Erythroblast (primary cell): Measurements from ENCODE around the gene BTF3L4.
"Not testable (repeated sequence)": the region's sequence is repeated elsewhere in the genome, so short reads cannot be mapped to it uniquely, and the experiment has no call there.

ENCODE experiments used
- DNase-seq, 2 experiments: peaks; one replicate each; lab custom pipeline; 2025; lab: John Stamatoyannopoulos, UW
- GATA1 ChIP-seq: IDR thresholded peaks from 2 replicates; pipeline ENCODE4 v1.6.1; 2011; ENCODE audit warnings: low read depth, mild to moderate bottlenecking, control low read depth, low read length, moderate library complexity
- POLR2A ChIP-seq: IDR thresholded peaks from 2 replicates; pipeline ENCODE4 v1.6.1; 2011; ENCODE audit warnings: mild to moderate bottlenecking, low read length

Gene BTF3L4

DNA sequence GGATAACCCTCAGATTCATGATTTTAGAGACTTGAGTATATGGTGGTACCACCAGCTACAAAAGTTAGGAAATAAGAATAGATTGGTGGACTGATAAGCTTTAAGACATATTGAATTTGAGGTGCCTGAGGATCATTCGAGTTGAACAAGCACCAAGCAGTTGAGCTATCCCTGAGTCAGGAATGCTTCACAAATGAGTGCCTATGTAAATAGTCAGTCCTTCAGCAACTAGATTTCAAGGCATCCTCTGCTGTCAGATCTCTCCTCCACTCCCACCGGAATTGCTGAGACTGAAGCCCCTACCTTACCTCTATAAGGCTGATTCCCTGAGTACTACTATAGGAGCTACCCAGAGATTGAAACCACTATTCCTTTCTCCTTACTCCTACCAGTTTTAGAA, 7.1 kb downstream of the BTF3L4 start:
- no peak for DNase-seq
- TF ChIP-seq GATA1 (no peak), POLR2A (no peak)

DNA sequence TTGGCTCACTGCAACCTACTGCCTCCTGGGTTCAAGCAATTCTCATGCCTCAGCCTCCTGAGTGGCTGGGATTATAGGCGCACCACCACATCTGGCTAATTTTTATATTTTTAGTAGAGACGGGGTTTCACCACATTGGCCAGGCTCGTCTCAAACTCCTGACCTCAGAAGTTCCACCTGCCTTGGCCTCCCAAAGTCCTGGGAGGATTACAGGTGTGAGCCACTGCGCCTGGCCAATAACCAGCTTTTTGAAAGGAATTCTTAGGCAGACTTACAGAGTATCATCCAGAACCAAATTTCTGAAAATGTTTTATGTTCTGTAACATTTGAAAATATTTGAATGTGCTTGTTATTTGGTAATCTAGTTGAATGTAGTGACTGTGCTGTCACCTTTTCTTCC, 14.6 kb downstream of the BTF3L4 start:
- no peak for DNase-seq
- no peak for TF ChIP-seq POLR2A
- TF ChIP-seq GATA1 = no peak

DNA sequence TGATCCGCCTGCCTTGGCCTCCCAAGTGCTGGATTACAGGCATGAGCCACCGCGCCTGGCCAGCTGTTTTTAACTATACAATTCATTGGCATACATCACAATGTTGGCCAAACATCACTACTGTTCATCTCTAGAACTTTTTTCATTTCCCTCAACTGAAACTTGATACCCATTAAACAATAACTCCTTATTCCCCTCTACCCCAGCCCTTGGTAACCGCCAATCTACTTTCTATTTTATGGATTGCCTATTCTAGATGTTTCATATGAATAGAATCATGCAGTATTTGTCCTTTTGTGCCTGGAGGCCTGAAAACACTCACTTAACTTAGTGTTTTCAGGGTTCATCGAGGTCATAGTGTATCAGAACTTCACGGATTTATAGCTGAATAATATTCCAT, 16.2 kb downstream of the BTF3L4 start:
- no peak for DNase-seq
- no peak for TF ChIP-seq GATA1
- TF ChIP-seq POLR2A = no peak

DNA sequence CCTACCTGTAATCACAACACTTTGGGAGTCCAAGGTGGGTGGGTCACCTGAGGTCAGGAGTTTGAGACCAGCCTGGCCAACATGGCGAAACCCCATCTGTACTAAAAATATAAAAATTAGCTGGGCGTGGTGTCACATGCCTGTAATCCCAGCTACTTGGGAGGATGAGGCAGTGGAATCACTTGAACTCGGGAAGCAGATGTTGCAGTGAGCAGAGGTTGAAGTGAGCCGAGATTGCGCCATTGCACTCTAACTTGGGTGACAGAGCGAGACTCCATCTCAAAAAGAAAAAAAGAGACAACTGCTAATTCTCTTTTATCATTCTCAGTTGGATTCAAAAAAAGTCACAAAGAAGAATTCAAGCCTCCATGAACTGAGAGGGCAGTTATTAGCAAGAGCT, 21.2 kb downstream of the BTF3L4 start:
- DNase-seq = not testable (repeated sequence)

DNA sequence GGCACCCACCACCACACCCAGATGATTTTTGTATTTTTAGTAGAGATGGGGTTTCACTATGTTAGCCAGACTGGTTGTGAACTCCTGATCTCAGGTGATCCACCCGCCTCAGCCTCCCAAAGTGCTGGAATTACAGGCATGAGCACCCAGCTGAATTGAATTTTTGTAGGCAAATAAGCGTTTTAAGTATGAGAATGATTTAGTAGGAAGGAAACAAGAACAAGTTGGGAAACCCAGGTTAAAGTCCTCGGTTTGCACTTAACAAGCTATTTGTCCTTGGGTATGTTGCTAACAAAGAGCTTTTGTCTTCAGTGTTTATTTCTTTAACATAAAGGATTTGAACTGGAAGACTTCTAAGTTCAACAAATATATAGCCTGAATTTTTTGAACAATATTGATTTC, 23.9 kb downstream of the BTF3L4 start:
- no peak for DNase-seq
- no peak for TF ChIP-seq POLR2A
- TF ChIP-seq GATA1 = no peak

DNA sequence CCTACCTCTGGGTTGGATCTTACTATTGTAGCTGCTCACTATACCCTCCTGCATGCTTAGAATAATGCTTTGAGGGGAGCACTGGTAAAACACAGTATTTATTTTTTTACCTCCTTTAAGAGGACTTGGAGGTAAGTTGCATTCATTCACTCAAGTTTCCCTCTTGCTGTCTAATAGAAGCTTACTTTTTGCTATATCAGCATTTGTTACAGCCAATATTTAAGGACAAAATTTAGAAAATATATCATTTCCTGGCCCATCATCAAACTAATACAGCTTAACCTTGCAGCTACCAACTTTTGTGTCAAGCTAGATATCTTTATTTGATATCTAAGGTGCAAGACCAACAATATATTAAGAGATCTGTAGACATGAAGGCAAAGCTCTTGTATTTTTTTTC, 31.8 kb downstream of the BTF3L4 start:
- DNase-seq = not testable (repeated sequence)

DNA sequence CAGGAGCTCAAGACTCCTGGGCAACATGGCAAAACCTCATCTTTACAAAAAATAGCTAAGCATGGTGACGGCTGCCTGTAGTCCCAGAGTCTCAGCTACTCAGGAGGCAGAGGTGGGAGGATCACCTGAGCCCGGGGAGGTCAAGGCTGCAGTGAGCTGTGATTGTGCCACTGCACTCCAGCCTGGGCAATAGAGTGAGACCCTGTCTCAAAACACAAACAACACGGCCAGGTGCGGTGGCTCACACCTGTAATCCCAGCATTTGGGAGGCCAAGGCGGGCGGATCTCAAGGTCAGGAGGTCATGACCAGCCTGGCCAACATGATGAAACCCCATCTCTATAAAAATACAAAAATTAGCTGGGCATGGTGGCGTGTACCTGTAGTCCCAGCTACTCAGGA, 38.2 kb downstream of the BTF3L4 start:
- not testable (repeated sequence) for DNase-seq

DNA sequence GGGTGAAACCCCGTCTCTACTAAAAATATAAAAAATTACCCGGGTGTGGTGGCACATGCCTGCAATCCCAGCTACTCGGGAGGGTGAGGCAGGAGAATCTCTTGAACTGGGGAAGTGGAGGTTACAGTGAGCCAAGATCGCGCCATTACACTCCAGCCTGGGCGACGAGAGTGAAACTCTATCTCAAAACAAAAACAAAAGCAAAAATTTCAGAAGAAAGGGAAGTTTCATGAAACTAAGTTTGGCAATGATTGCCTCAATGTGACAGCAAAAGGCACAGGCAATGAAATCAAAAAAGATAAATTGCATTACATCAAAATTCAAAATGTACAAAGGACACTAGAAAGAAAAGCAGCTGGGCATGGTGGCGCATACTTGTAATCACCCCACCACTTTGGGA, 40.1 kb downstream of the BTF3L4 start:
- no peak for DNase-seq

DNA sequence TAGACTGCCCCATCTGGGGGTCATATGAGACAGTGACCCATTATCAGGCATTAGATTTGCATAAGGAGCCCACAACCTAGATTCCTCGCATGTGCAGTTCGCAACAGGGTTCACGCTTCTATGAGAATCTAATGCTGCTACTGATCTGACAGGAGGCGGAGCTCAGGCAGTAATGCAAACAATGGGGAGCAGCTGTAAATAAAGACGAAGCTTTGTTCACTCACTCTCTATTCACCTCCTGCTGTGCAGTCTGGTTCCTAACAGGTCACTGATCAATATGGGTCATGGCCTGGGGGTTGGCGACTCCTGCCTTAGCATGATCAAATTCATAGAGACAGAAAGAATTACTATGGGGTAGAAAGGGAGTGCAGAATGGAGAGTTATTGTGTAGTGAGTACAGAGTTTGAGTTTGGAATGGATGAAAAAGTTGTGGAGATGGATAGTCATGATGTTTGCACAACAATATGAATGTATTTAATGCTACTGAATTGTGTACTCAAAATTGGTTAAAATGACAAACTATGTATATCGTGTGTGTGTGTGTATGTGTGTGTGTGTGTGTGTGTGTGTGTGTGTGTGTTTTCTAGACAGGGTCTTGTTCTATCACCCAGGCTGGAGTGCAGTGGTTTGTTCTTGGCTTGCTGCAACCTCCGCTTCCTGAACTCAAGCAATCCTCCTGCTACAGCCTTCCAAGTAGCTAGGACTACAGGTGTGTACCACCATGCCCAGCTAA, 42.2 kb downstream of the BTF3L4 start:
- TF ChIP-seq GATA1 (no peak), POLR2A (no peak)
- no peak for DNase-seq

More for the DNA sequence above, 40.1 kb downstream of the BTF3L4 start:
- no peak for TF ChIP-seq POLR2A

DNA sequence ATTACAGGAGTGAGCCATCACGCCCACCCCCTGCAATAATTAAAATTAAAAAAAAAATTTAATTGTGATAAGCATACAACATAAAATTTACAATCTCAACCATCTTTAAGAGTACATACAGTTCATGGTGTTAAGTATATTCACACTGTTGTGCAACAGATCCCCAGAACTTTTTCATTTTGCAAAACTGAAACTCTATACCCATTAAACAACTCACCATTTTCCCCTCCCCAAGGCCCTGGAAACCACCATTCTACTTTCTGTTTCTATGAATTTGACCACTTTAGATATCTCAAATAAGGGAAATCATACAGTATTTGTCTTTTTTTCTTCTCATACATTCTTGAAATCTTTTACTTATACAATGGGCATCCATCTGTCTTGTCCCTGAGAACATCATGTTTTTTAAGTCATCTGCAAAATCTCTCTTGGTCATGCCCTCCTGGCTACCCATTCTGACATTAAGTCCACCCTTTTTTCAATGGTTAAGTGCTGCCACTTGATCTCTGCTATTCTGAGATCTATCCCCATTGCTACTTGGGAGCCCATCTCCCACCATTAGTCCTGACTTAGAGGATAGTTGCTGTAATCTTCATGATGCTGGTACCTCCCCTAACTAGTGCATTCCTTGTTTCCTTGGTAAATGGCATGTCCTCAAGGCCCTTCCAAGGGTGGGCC, 46.4 kb downstream of the BTF3L4 start:
- TF ChIP-seq POLR2A (no peak), GATA1 (no peak)
- DNase-seq = no peak

DNA sequence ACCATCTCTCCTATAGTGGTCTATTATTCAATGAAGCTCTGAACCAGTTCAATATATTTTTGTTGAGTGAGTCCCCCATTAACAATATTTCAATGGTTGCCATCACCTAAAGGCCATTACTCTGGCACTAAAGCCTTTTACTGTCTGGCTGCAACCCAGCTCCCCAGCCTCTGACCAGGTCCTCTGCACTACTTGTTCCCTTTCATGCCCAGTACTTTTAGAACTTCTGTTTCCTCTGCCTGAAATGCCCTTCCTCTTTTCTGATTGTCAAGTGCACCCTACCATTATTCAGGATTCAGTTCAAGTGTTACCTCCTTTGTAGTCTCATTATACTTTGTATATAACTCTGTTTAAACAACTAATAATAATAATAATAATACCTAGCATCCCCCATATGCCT, 55.4 kb downstream of the BTF3L4 start:
- no peak for TF ChIP-seq POLR2A
- no peak for TF ChIP-seq GATA1
- no peak for DNase-seq

DNA sequence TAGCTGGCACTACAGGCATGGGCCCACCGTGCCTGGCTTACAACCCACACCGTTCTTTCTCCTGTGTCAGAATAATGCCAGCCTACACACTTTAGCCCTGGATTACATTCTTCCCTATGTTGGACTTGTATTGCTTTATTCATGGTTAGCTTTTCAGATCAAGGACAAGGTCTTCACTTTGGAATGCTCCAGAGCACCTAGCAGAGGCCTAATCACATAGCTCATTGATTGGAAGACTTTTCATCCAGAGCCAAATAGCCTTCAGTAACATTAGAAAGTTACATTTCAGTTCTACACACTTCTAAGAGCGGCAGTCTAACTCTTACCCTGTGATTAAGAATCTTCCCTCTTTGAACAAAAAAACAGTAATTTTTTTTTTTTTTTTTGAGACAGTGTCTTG, 56.4 kb downstream of the BTF3L4 start:
- no peak for DNase-seq
- no peak for TF ChIP-seq POLR2A
- TF ChIP-seq GATA1 = no peak

DNA sequence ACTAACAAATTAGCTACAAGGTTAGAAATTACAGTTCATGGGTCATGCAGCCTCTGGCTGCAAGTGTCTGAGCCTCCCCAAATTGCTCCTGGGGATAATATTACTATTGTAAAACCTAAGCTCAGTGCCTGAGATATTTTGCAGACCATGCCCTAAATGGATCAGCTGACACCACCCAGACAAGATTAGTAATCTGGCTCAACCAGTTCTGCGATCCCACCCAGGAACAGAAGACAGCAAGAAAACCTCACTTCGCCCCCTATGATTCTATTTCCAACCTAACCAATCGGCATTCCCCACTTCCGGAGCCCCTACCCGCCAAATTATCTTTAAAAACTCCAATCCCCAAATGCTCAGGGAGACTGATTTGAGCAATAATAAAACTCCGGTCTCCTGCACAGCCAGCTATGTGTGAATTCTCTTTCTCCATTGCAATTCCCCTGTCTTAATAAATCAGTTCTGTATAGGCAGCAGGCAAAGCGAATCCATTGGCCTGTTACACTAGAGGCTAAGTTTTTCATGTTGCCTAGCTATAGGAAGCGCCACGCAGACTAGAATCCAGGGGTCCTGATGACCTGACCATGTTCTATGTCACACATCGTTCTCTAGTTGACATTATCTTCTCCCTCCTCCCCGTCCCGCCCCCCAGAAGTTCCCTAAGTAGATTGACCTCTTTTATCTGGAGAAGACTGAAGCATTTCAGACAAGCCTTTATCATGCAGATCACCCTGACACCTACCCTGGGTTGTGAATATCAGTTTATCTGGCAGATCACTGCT, 63.4 kb downstream of the BTF3L4 start:
- TF ChIP-seq GATA1 (no peak), POLR2A (no peak)
- peak in 1 of 2 experiments; percentile 19 for DNase-seq

DNA sequence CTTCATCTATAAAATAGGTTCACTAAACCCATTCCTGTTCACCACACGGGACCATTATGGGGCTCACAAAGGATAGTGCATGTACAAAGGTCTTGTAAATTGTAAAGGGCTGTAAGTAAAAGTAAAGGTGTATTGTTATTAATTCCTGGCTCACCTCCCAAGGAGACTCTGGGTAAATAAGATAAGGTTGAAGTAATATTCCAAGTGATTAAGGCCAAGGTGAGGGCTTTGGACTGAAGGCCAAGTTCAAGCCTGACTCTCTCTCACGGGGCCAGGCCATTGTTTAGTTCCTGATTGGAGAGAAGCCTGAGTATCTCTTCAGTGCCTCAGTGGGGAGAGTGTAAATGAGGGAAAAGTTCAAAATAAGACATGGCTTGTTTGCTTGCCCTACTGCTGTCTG, 66.3 kb downstream of the BTF3L4 start:
- TF ChIP-seq GATA1 (no peak), POLR2A (no peak)

More for the DNA sequence above, 66.3 kb downstream of the BTF3L4 start:
- no peak for DNase-seq
